CD4-positive, CD25-positive, alpha-beta regulatory T cell (primary cell): ENCODE results near the gene MT1B. TPM values are rescaled to one million over a fixed set of nuclear protein-coding genes. Genes with fewer than 3 reads are reported as not detected.

ENCODE experiments used
- ATAC-seq, 2 donors: fragments of 150-1000 bp; cut with Tn5 transposase; one replicate each; pipeline ENCODE4 v1.10.0; 2021; ENCODE audit warnings: low read depth in 2 of 2, moderate number of reproducible peaks in 2 of 2, moderate library complexity in 1 of 2
- DNase-seq, 3 donors: peaks; one replicate each; pipeline versions ENCODE4 v3.0.0 to v3.0.0-alpha.2; 2012 to 2022; ENCODE audit warnings: mixed read lengths in 1 of 3
- H3K27ac ChIP-seq: one replicate; pipeline ENCODE4 v1.7.0; 2013; ENCODE audit warnings: mild to moderate bottlenecking, low read length; ENCODE audit not compliant: insufficient read depth, poor library complexity, severe bottlenecking
- H3K27me3 ChIP-seq: one replicate; pipeline ENCODE4 v1.7.0; 2013; ENCODE audit warnings: low read length; ENCODE audit not compliant: control insufficient read depth, insufficient read depth
- H3K36me3 ChIP-seq: one replicate; pipeline ENCODE4 v1.7.0; 2013; ENCODE audit warnings: mild to moderate bottlenecking, low read length, moderate library complexity; ENCODE audit not compliant: control insufficient read depth, insufficient read depth
- H3K4me1 ChIP-seq: 2 replicates; pipeline ENCODE4 v1.7.0; 2013; ENCODE audit warnings: mild to moderate bottlenecking, low read length; ENCODE audit not compliant: insufficient read depth, control insufficient read depth, poor library complexity, severe bottlenecking
- H3K4me3 ChIP-seq: one replicate; pipeline ENCODE4 v1.7.0; 2013; ENCODE audit warnings: low read depth, mild to moderate bottlenecking, low read length, moderate library complexity
- H3K9me3 ChIP-seq, 2 experiments: 1 replicate in 1 of 2; 2 replicates in 1 of 2; pipeline ENCODE4 v1.7.0; 2013; ENCODE audit warnings: low read length in 2 of 2, mild to moderate bottlenecking in 1 of 2, moderate library complexity in 1 of 2; ENCODE audit not compliant: control insufficient read depth in 2 of 2
- H3K27ac Mint-ChIP-seq, 3 donors: one replicate each; pipeline ENCODE4 v1.8.0; 2020 to 2022; ENCODE audit warnings: mild to moderate bottlenecking in 3 of 3, mixed read lengths in 3 of 3, moderate library complexity in 2 of 3
- H3K27me3 Mint-ChIP-seq: one replicate; pipeline ENCODE4 v1.8.0; 2022; ENCODE audit warnings: mild to moderate bottlenecking, mixed read lengths
- H3K36me3 Mint-ChIP-seq: one replicate; pipeline ENCODE4 v1.8.0; 2020; ENCODE audit warnings: mixed read lengths
- H3K4me1 Mint-ChIP-seq, 4 donors: one replicate each; pipeline ENCODE4 v1.8.0; 2020 to 2022; ENCODE audit warnings: mixed read lengths in 4 of 4, mild to moderate bottlenecking in 1 of 4
- H3K4me3 Mint-ChIP-seq, 4 donors: one replicate each; pipeline ENCODE4 v1.8.0; 2020 to 2022; ENCODE audit warnings: mild to moderate bottlenecking in 4 of 4, mixed read lengths in 4 of 4, moderate library complexity in 3 of 4
- H3K9me3 Mint-ChIP-seq, 7 donors: one replicate each; pipeline ENCODE4 v1.8.0; 2020 to 2022; ENCODE audit warnings: mixed read lengths in 7 of 7, mild to moderate bottlenecking in 3 of 7, moderate library complexity in 2 of 7
- polyA plus RNA-seq, 4 donors: library from polyadenylated mRNA; unstranded; fragments of 300-500 nt; fragmentation: Illumina TruSeq; gene quantifications; one replicate each; pipeline ENCODE4 v1.2.3, GENCODE V29; 2021
- total RNA-seq: library from RNA; stranded (reverse); gene quantifications from one replicate; pipeline ENCODE4 v1.2.3, GENCODE V29; 2022

Gene MT1B
- total and polyA plus RNA-seq, 5 donors from 2014 or later, result not detected

DNA sequence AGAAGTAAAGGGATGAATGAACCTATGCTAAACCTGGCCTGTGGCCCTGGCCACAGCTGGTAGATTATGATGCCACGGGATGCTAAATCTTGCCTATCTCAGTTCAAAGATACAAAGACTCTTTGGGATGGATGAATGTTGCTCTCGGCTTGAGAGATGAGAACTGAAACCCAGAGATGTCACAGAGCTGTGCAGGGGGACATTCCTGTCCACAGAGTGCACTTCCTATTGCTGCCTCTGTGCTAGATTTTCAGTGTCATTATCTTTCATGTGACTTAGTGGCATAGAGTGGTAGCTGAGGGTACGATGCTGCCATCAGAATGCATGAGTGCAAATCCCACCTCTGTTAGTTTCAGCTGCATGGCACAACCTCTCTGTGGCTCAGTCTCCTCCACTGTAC is 21.6 kb upstream of the MT1B start:
- Histone ChIP-seq H3K4me1 (peaks cover 28% of the 10 kb centered on the region), H3K27ac (no peak overlapping the region), H3K9me3 (no peaks in the 10 kb centered on the region), H3K36me3 (no peaks in the 10 kb centered on the region), H3K27me3 (peaks cover 15% of the 10 kb centered on the region), H3K4me3 (no peak overlapping the region)
- Mint-ChIP-seq H3K27me3 (peaks cover 50% of the 10 kb centered on the region), H3K4me1 (peaks cover 0 to 34% (median 21%) of the 10 kb centered on the region in 4 donors), H3K36me3 (no peaks in the 10 kb centered on the region), H3K9me3 (peaks cover 0 to 1% (median 0%) of the 10 kb centered on the region in 7 donors), H3K4me3 (peak overlapping the region in 2 of 4 donors; percentile 6 to 63), H3K27ac (no peak overlapping the region)
- DNase-seq, result no peak
- ATAC-seq, result no peak

DNA sequence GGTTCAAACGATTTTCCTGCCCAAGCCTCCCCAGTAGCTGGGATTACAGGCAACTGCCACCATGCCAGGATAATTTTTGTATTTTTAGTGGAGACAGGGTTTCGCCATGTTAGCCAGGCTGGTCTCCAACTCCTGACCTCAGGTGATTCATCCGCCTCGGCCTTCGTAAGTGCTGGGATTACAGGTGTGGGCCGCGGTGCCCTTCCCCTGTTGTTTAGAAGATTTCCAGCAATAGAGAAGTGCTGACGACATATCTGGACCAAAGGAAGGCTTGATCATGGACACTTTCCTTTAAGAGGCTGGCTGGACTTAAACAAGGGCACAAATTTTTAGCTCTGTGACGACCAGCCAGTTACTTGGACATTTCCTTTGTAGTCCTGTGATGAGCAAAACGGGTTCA is 20.5 kb upstream of the MT1B start:
- Histone ChIP-seq H3K4me3 (no peak overlapping the region), H3K27ac (no peak overlapping the region), H3K4me1 (peaks cover 26% of the 10 kb centered on the region), H3K36me3 (no peaks in the 10 kb centered on the region), H3K27me3 (peaks cover 17% of the 10 kb centered on the region), H3K9me3 (no peaks in the 10 kb centered on the region)
- peaks cover 0 to 1% (median 0%) of the 10 kb centered on the region in 7 donors for H3K9me3 Mint-ChIP-seq
- peaks cover 58% of the 10 kb centered on the region for H3K27me3 Mint-ChIP-seq
- DNase-seq (no peak), ATAC-seq (no peak)
- H3K27ac Mint-ChIP-seq, result no peak overlapping the region
- H3K4me3 Mint-ChIP-seq, result peak overlapping the region in 1 of 4 donors; percentile 53
- H3K36me3 Mint-ChIP-seq, result no peaks in the 10 kb centered on the region
- peaks cover 0 to 33% (median 20%) of the 10 kb centered on the region in 4 donors for H3K4me1 Mint-ChIP-seq

DNA sequence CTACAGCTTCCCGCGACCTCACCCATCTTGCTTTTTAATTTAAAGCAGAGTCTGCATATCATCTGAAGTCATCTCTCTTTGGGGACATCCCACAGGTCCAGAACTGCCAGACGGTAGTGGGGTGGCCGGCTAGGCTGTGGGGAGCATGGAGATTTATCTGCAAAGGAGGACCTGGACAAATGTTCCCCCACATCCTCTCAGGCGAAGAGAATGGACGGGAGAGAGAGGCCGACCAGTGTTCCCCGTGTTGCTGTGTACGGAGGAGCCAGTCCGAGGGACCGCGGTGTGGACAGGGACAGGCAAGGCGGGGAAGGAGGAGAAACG is 19.9 kb upstream of the MT1B start:
- H3K36me3 Mint-ChIP-seq, result no peaks in the 10 kb centered on the region
- H3K4me3 Mint-ChIP-seq, result peak overlapping the region in 3 of 4 donors; percentile 36 to 86 (median 53)
- Histone ChIP-seq H3K9me3 (no peaks in the 10 kb centered on the region), H3K27ac (no peak overlapping the region), H3K36me3 (no peaks in the 10 kb centered on the region), H3K4me1 (peaks cover 20% of the 10 kb centered on the region), H3K27me3 (peaks cover 21% of the 10 kb centered on the region), H3K4me3 (no peak overlapping the region)
- H3K27ac Mint-ChIP-seq, result peak overlapping the region in 2 of 3 donors; percentile 49 to 69
- peaks cover 0 to 1% (median 0%) of the 10 kb centered on the region in 7 donors for H3K9me3 Mint-ChIP-seq
- peaks cover 64% of the 10 kb centered on the region for H3K27me3 Mint-ChIP-seq
- DNase-seq (no peak), ATAC-seq (no peak)
- H3K4me1 Mint-ChIP-seq, result peaks cover 0 to 33% (median 18%) of the 10 kb centered on the region in 4 donors

- ATAC-seq (peak in 1 of 2 donors; percentile 40), DNase-seq (no peak)
- peaks cover 24% of the 10 kb centered on the region for H3K27me3 ChIP-seq
- no peak within 1 kb of the TSS for H3K4me3 ChIP-seq
- peak within 1 kb of the TSS; percentile 36 to 86 (median 53) for H3K4me3 Mint-ChIP-seq
- no peaks in the 10 kb centered on the region for H3K36me3 ChIP-seq
- H3K27ac Mint-ChIP-seq, result peak within 1 kb of the TSS in 2 of 3 donors; percentile 49 to 69
- no peaks in the 10 kb centered on the region for H3K9me3 ChIP-seq
- no peaks in the 10 kb centered on the region for H3K36me3 Mint-ChIP-seq
- H3K4me1 ChIP-seq, result peaks cover 19% of the 10 kb centered on the region
- peaks cover 69% of the 10 kb centered on the region for H3K27me3 Mint-ChIP-seq
- H3K9me3 Mint-ChIP-seq, result peaks cover 0 to 1% (median 0%) of the 10 kb centered on the region in 7 donors
- H3K27ac ChIP-seq, result no peak within 1 kb of the TSS
- H3K4me1 Mint-ChIP-seq, result peaks cover 0 to 37% (median 16%) of the 10 kb centered on the region in 4 donors
Observed at GRCh38 chr16:56632156-56632847, 19.4 kb upstream of the MT1B start, which contains the start of gene MT1M. Gene MT1M, plus strand, starts transcription at chr16:56632659. Its CDS starts 73 bp downstream, at chr16:56632732.

DNA sequence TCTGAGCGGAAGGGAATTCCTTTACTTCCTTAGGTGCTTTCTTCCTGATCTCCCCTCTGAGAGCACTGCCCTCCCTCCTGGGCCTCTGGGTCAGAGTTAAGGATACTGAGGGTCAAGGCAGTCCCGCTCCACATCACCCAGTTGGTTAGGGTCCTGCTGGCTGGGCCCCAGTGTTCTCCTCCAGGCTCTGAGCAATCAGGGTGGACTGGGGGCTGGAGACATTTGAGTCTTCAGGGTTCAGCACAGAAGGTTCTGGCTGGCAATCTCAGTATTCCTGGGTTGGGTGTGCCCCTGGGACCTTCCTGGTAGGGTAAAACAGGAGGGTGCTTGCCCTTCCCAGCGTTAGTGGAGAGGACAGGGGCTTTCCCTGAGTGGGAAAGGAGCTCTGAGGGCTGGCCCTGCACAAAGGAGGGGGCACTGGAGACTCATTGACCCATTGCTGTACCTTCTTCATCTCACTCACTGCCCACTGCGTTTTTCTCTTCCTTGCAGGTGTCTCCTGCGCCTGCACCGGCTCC is 18.8 kb upstream of the MT1B start:
- Mint-ChIP-seq H3K36me3 (no peaks in the 10 kb centered on the region), H3K4me1 (peaks cover 0 to 43% (median 19%) of the 10 kb centered on the region in 4 donors), H3K4me3 (peak overlapping the region in 3 of 4 donors; percentile 46 to 66 (median 53)), H3K27me3 (peaks cover 75% of the 10 kb centered on the region), H3K9me3 (peaks cover 0 to 1% (median 0%) of the 10 kb centered on the region in 7 donors), H3K27ac (no peak overlapping the region)
- H3K4me1 ChIP-seq, result peaks cover 19% of the 10 kb centered on the region
- ATAC-seq (no peak), DNase-seq (no peak)
- H3K9me3 ChIP-seq, result no peaks in the 10 kb centered on the region
- H3K36me3 ChIP-seq, result no peaks in the 10 kb centered on the region
- H3K27me3 ChIP-seq, result peaks cover 29% of the 10 kb centered on the region
- no peak overlapping the region for H3K4me3 ChIP-seq
- no peak overlapping the region for H3K27ac ChIP-seq

GRCh38 chr16:56633535-56633934 is 18.2 kb upstream of the MT1B start:
- DNase-seq (no peak), ATAC-seq (no peak)
- Histone ChIP-seq H3K9me3 (no peaks in the 10 kb centered on the region), H3K36me3 (no peaks in the 10 kb centered on the region), H3K27me3 (peaks cover 32% of the 10 kb centered on the region), H3K27ac (no peak overlapping the region), H3K4me1 (peaks cover 19% of the 10 kb centered on the region), H3K4me3 (no peak overlapping the region)
- H3K4me3 Mint-ChIP-seq, result peak overlapping the region in 1 of 4 donors; percentile 16
- peaks cover 81% of the 10 kb centered on the region for H3K27me3 Mint-ChIP-seq
- peaks cover 0 to 44% (median 21%) of the 10 kb centered on the region in 4 donors for H3K4me1 Mint-ChIP-seq
- H3K9me3 Mint-ChIP-seq, result peaks cover 0 to 1% (median 0%) of the 10 kb centered on the region in 7 donors
- H3K36me3 Mint-ChIP-seq, result no peaks in the 10 kb centered on the region
- H3K27ac Mint-ChIP-seq, result no peak overlapping the region

DNA sequence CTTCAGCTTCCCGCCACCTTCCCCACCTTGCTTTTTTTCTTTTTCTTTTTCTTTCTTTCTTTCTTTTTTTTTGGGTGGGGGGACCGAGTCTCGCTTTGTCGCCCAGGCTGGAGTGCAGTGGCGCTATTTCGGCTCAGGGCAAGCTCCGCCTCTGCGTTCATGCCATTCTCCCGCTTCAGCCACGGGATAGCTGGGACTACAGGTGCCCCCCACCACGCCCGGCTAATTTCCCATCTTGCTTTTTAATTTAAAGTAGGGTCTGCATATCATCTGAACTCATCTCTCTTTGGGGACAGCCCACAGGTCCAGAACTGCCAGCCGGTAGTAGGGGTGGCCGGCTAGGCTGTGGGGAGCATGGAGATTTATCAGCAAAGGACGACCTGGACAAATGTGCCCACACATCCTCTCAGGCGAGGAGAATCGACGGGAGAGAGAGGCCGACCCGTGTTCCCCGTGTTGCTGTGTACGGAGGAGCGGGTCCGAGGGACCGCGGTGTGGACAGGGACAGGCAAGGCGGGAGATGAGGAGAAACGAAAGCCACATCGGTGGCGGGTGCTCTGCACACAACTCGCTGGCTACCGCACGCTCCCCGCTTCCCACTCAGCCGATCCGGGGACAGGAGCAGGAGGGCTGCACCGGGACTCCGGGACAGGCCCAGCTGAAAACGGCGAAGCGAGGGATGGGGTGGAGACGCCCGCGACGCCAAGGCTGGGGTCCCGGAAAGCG is 16.8 kb upstream of the MT1B start:
- Mint-ChIP-seq H3K4me1 (peaks cover 0 to 39% (median 21%) of the 10 kb centered on the region in 4 donors), H3K36me3 (no peaks in the 10 kb centered on the region), H3K9me3 (peaks cover 0 to 1% (median 0%) of the 10 kb centered on the region in 7 donors)

More for the DNA sequence above, 16.8 kb upstream of the MT1B start:
- Histone ChIP-seq H3K9me3 (no peaks in the 10 kb centered on the region), H3K27ac (no peak overlapping the region), H3K27me3 (peaks cover 43% of the 10 kb centered on the region), H3K36me3 (no peaks in the 10 kb centered on the region), H3K4me3 (no peak overlapping the region), H3K4me1 (peaks cover 19% of the 10 kb centered on the region)
- DNase-seq (no peak), ATAC-seq (no peak)
- peak overlapping the region in 3 of 4 donors; percentile 55 to 86 (median 70) for H3K4me3 Mint-ChIP-seq
- peaks cover 89% of the 10 kb centered on the region for H3K27me3 Mint-ChIP-seq
- H3K27ac Mint-ChIP-seq, result peak overlapping the region in 2 of 3 donors; percentile 25 to 45
